ENCODE data around the gene MT3. TPM values are rescaled to one million over a fixed set of nuclear protein-coding genes. Genes with fewer than 3 reads are reported as not detected.

Gene MT3
- total RNA-seq, 4 donors from 2014 or later, result not detected

DNA sequence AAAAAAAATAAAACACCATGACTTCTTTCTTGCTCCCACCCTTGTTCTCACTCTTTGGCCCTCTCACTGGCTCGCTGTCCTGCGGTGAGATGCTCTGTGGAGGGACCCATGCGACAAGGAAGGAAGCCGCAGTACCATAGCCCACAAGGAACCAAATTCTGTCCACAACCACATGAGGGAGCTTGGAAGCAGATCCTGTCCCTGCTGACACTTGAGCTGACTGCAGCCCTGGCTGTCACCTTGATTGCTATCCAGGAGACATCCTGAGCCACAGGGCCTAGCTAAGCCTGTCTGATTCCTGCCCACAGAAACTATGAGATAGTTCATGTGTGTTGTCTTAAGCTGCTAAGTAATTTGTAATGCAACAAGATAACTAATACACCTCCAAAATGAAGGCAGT, 14.3 kb downstream of the MT3 start:
- WGBS, result 64% methylated on average over 4 of the region's 4 CpGs
- no peaks in the 10 kb centered on the region for H3K9me3 ChIP-seq
- H3K4me3 ChIP-seq, result no peak overlapping the region
- H3K4me1 ChIP-seq, result peaks cover 36% of the 10 kb centered on the region
- no peaks in the 10 kb centered on the region for H3K36me3 ChIP-seq
- TF ChIP-seq POLR2A (IDR thresholded peaks at IDR 0.05) (no peak), EP300 (IDR thresholded peaks at IDR 0.05) (no peak), CTCF (IDR thresholded peaks at IDR 0.05) (peak in 1 of 2 donors; percentile 29), POLR2AphosphoS5 (IDR thresholded peaks at IDR 0.05) (no peak)
- no peaks in the 10 kb centered on the region for H3K27me3 ChIP-seq
- no peak overlapping the region for H3K27ac ChIP-seq
- no peak for DNase-seq (ENCODE audit: low spot score in 2 of 2)

GRCh38 chr16:56604966-56605365, 15.6 kb downstream of the MT3 start:
- DNase-seq (ENCODE audit: low spot score in 2 of 2), result no peak
- Histone ChIP-seq H3K27ac (no peak overlapping the region), H3K36me3 (no peaks in the 10 kb centered on the region), H3K9me3 (no peaks in the 10 kb centered on the region), H3K4me1 (peaks cover 49% of the 10 kb centered on the region), H3K4me3 (no peak overlapping the region), H3K27me3 (no peaks in the 10 kb centered on the region)
- 76% methylated on average over 4 of the region's 4 CpGs for WGBS
- TF ChIP-seq CTCF (IDR thresholded peaks at IDR 0.05) (no peak), POLR2AphosphoS5 (IDR thresholded peaks at IDR 0.05) (no peak), EP300 (IDR thresholded peaks at IDR 0.05) (no peak), POLR2A (IDR thresholded peaks at IDR 0.05) (no peak)

DNA sequence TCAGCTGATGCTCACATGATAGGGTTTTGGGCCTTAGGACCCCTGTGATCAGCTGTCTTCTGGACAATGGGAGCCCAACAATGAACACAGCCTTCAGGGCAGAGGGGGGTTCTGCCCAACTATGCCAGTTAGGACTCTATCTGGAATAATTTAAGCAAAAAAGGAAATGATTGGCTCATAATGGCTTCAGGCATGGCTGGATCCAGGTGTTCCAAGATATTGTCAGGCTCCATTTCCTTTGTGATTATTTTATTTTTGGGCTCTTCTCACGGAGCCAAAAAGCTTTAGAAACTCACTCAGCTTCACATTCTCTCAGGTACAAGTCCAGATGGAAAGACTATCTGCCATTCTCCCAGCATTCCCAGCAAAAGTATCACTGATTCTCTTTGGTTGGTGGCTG, 16.1 kb downstream of the MT3 start:
- WGBS, result 61% methylated on average over 1 of the region's 1 CpG
- TF ChIP-seq POLR2A (IDR thresholded peaks at IDR 0.05), result no peak
- TF ChIP-seq POLR2AphosphoS5 (IDR thresholded peaks at IDR 0.05), result no peak
- no peak for TF ChIP-seq EP300 (IDR thresholded peaks at IDR 0.05)
- TF ChIP-seq CTCF (IDR thresholded peaks at IDR 0.05), result no peak

GRCh38 chr16:56606071-56606475, 16.7 kb downstream of the MT3 start:
- DNase-seq (ENCODE audit: low spot score in 2 of 2), result peak in 1 of 2 donors; percentile 87
- Histone ChIP-seq H3K36me3 (no peaks in the 10 kb centered on the region), H3K4me1 (peaks cover 60% of the 10 kb centered on the region), H3K4me3 (no peak overlapping the region), H3K27ac (peak overlapping the region; percentile 96), H3K9me3 (no peaks in the 10 kb centered on the region), H3K27me3 (no peaks in the 10 kb centered on the region)
- no peak for TF ChIP-seq POLR2AphosphoS5 (IDR thresholded peaks at IDR 0.05)
- no peak for TF ChIP-seq POLR2A (IDR thresholded peaks at IDR 0.05)
- 33% methylated on average over 3 of the region's 3 CpGs for WGBS

More for the DNA sequence above, 16.1 kb downstream of the MT3 start:
- Histone ChIP-seq H3K4me3 (no peak overlapping the region), H3K27ac (peak overlapping the region; percentile 96), H3K27me3 (no peaks in the 10 kb centered on the region), H3K9me3 (no peaks in the 10 kb centered on the region), H3K4me1 (peaks cover 55% of the 10 kb centered on the region), H3K36me3 (no peaks in the 10 kb centered on the region)
- no peak for DNase-seq (ENCODE audit: low spot score in 2 of 2)

GRCh38 chr16:56606476-56607108, 17.3 kb downstream of the MT3 start:
- H3K27ac ChIP-seq, result peak overlapping the region; percentile 96
- TF ChIP-seq POLR2AphosphoS5 (IDR thresholded peaks at IDR 0.05), result no peak
- no peak for TF ChIP-seq CTCF (IDR thresholded peaks at IDR 0.05)
- TF ChIP-seq EP300 (IDR thresholded peaks at IDR 0.05), result no peak
- TF ChIP-seq POLR2A (IDR thresholded peaks at IDR 0.05), result no peak
- no peak for DNase-seq (ENCODE audit: low spot score in 2 of 2)
- H3K9me3 ChIP-seq, result no peaks in the 10 kb centered on the region
- H3K4me3 ChIP-seq, result peak overlapping the region; percentile 73
- H3K4me1 ChIP-seq, result peaks cover 66% of the 10 kb centered on the region
- H3K27me3 ChIP-seq, result no peaks in the 10 kb centered on the region
- H3K36me3 ChIP-seq, result no peaks in the 10 kb centered on the region
- WGBS, result 17% methylated on average over 8 of the region's 8 CpGs

All from suprapubic skin (tissue), 4 donors.